Smooth muscle cell (in vitro differentiated cells): ENCODE results near the gene PSPN. TPM values are rescaled to one million over a fixed set of nuclear protein-coding genes. Genes with fewer than 3 reads are reported as not detected.

ENCODE experiments used
- DNase-seq: peaks from one replicate; lab custom pipeline; 2025; ENCODE audit not compliant: unreplicated experiment; lab: John Stamatoyannopoulos, UW
- H2AFZ ChIP-seq: fragments of 200-600 bp; sonication (generic); 2 replicates; pipeline ENCODE4 v1.6.0; 2016; ENCODE audit warnings: antibody characterized with exemption, low read depth, mild to moderate bottlenecking
- H3F3A ChIP-seq: fragments of 200-600 bp; sonication (generic); 2 replicates; pipeline ENCODE4 v1.6.0; 2017; ENCODE audit warnings: antibody characterized with exemption, low read depth
- H3K27ac ChIP-seq: fragments of 200-600 bp; sonication (generic); 2 replicates; pipeline ENCODE4 v1.5.1; 2016; ENCODE audit warnings: low read depth, mild to moderate bottlenecking
- H3K27me3 ChIP-seq: fragments of 200-600 bp; sonication (generic); 2 replicates; pipeline ENCODE4 v1.6.1; 2016; ENCODE audit warnings: low read depth, mild to moderate bottlenecking
- H3K36me3 ChIP-seq: fragments of 200-600 bp; sonication (generic); 2 replicates; pipeline ENCODE4 v1.5.1; 2016; ENCODE audit warnings: low read depth
- H3K4me1 ChIP-seq: fragments of 200-600 bp; sonication (generic); 2 replicates; pipeline ENCODE4 v1.5.1; 2016; ENCODE audit warnings: low read depth
- H3K4me2 ChIP-seq: fragments of 200-600 bp; sonication (generic); 2 replicates; pipeline ENCODE4 v1.6.0; 2016; ENCODE audit warnings: mild to moderate bottlenecking
- H3K4me3 ChIP-seq: fragments of 200-600 bp; sonication (generic); 2 replicates; pipeline ENCODE4 v1.5.1; 2016; ENCODE audit warnings: mild to moderate bottlenecking
- H3K79me2 ChIP-seq: fragments of 200-600 bp; sonication (generic); 2 replicates; pipeline ENCODE4 v1.6.0; 2016; ENCODE audit warnings: low read depth, mild to moderate bottlenecking
- H3K9ac ChIP-seq: fragments of 200-600 bp; sonication (generic); 2 replicates; pipeline ENCODE4 v1.6.0; 2016; ENCODE audit warnings: low read depth
- H3K9me3 ChIP-seq: fragments of 200-600 bp; sonication (generic); replicated peaks from 2 replicates; pipeline ENCODE4 v1.5.1; 2016; ENCODE audit warnings: low read depth
- H4K20me1 ChIP-seq: fragments of 200-600 bp; sonication (generic); 2 replicates; pipeline ENCODE4 v1.6.0; 2016; ENCODE audit warnings: low read depth
- WGBS: methylation state at CpG from one replicate; pipeline ENCODE4 v1.1.7; 2016; ENCODE audit warnings: low lambda C conversion rate; 5-methylcytosine and 5-hydroxymethylcytosine counted together
- polyA plus RNA-seq: library from polyadenylated mRNA; unstranded; fragments of >200 nt; fragmentation: Nextera tagmentation; extraction: Ambion mirVana; gene quantifications from 2 replicates; pipeline ENCODE4 v1.2.1, GENCODE V29; 2016
- total RNA-seq: library from RNA; depleted of rRNA; stranded (reverse); fragments of >200 nt; gene quantifications from 2 replicates; pipeline ENCODE4 v1.2.3, GENCODE V29; 2014
- TF ChIP-seq, protein P1 (sequence below): fragments of 200-600 bp; sonication (generic); IDR thresholded peaks from 2 replicates; pipeline ENCODE4 v1.5.1; 2017; ENCODE audit warnings: borderline replicate concordance, mild to moderate bottlenecking, antibody characterized with exemption; ENCODE audit not compliant: insufficient read depth, poor library complexity, severe bottlenecking

PSPN gene
- total and polyA plus RNA-seq, 2 experiments from 2014 or later: 0.67 to 2.0 TPM

DNA sequence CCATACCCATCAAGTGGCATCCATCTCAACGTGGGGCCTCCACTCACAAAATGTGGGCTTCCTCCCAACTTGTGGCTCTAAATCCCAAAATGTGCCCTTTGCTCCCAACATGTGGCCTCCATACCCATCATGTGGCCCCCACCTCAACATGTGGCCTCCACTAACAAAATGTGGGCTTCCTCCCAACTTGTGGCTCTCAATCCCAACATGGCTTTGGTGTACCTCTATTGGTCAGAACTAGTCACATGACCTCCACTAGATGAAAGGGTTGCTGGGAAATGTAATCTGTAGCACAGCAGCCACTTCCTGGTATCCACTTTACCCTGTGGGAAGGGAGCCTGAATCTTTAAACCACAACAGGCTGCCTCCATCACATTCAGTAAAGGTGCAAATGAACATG, 32.3 kb downstream of the PSPN start:
- TF ChIP-seq, protein P1, sequence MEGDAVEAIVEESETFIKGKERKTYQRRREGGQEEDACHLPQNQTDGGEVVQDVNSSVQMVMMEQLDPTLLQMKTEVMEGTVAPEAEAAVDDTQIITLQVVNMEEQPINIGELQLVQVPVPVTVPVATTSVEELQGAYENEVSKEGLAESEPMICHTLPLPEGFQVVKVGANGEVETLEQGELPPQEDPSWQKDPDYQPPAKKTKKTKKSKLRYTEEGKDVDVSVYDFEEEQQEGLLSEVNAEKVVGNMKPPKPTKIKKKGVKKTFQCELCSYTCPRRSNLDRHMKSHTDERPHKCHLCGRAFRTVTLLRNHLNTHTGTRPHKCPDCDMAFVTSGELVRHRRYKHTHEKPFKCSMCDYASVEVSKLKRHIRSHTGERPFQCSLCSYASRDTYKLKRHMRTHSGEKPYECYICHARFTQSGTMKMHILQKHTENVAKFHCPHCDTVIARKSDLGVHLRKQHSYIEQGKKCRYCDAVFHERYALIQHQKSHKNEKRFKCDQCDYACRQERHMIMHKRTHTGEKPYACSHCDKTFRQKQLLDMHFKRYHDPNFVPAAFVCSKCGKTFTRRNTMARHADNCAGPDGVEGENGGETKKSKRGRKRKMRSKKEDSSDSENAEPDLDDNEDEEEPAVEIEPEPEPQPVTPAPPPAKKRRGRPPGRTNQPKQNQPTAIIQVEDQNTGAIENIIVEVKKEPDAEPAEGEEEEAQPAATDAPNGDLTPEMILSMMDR: no peak
- no peaks in the 10 kb centered on the region for H3K36me3 ChIP-seq
- no peak for DNase-seq
- H3K9me3 ChIP-seq: no peaks in the 10 kb centered on the region
- no peaks in the 10 kb centered on the region for H4K20me1 ChIP-seq
- H2AFZ ChIP-seq: no peak overlapping the region
- no peaks in the 10 kb centered on the region for H3F3A ChIP-seq
- H3K4me1 ChIP-seq: no peaks in the 10 kb centered on the region
- no peak overlapping the region for H3K4me2 ChIP-seq
- H3K4me3 ChIP-seq: no peak overlapping the region
- no peaks in the 10 kb centered on the region for H3K27me3 ChIP-seq
- WGBS: 87% methylated on average over 1 of the region's 1 CpG
- H3K79me2 ChIP-seq: no peaks in the 10 kb centered on the region
- H3K9ac ChIP-seq: no peak overlapping the region
- H3K27ac ChIP-seq: no peak overlapping the region

DNA sequence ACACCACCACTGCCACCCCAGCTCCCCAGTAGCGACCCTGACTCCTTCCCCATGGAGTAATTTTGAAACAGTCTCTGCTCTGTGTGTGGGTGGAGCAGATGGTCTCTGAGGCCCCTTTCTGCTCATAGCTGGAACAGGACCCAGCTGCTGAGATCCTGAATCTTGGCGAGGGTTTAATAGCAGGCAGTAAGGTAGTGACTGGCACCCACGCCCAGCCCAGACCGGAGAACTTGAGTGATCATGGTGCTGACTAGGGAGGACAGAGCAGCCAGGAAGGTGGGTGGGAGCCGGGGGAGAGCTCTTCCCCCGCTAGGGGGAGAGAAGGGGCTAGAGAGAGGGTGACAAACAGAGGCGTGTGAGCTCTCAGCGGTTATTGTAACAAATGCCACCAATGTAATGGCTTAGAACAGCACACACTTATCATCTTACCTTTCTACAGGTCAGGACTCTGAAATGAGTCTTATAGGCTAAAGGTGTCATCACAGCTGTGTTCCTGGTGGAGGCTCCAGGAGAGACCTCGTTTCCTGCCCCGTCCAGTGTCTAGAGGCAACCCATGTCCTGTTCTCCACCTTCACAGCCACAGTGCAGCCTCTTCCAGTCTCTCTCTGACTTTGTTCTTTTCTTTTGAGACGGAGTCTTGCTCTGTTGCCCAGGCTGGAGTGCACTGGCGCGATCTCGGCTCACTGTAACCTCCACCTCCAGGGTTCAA, 35.1 kb downstream of the PSPN start:
- no peaks in the 10 kb centered on the region for H3K9me3 ChIP-seq

DNA sequence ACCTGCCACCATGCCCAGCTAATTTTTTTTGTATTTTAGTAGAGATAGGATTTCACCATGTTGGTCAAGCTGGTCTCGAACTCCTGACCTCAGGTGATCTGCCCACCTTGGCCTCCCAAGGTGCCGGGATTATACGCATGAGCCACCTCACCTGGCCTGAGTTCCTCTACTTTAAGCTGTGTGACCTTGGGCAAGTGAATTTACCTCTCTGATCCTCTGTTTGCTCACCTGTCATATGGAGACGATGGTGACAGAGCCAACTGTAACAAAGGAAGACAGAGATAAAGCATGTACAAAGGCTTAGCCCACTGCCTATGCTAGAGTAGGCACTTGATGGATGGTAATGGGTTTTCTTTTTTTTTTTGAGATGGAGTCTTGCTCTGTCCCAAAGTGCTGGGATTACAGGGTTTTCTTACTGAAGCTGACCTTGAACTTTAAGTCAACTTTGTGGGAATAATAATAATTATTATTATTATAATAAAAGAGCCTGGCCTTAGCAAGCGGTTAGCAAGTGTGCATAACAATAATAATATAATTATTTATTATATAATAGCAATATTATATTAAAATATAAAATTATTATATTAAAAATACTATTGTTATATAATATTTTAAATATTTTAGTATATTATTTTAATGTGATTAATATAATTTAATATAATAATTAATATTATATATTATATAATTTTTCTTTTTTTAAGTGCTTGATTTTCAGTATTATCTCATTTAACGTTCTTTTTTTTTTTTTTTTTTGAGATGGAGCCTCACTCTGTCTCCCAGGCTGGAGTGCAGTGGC, 41.0 kb downstream of the PSPN start:
- no peak overlapping the region for H3K4me2 ChIP-seq
- no peak for DNase-seq
- WGBS: 91% methylated on average over 6 of the region's 6 CpGs

More for the DNA sequence above, 35.1 kb downstream of the PSPN start:
- Histone ChIP-seq H3K27ac (no peak overlapping the region), H3K27me3 (no peaks in the 10 kb centered on the region), H4K20me1 (no peaks in the 10 kb centered on the region), H3K4me3 (no peak overlapping the region), H3K4me2 (no peak overlapping the region), H3K9ac (no peak overlapping the region), H3K4me1 (no peaks in the 10 kb centered on the region), H2AFZ (no peak overlapping the region), H3K79me2 (no peaks in the 10 kb centered on the region), H3F3A (no peaks in the 10 kb centered on the region), H3K36me3 (no peaks in the 10 kb centered on the region)
- DNase-seq: no peak
- 59% methylated on average over 14 of the region's 14 CpGs for WGBS
- TF ChIP-seq, protein P1: no peak

More for the DNA sequence above, 41.0 kb downstream of the PSPN start:
- no peaks in the 10 kb centered on the region for H3K27me3 ChIP-seq
- H3K4me1 ChIP-seq: no peaks in the 10 kb centered on the region
- H3K9ac ChIP-seq: no peak overlapping the region
- H3K79me2 ChIP-seq: no peaks in the 10 kb centered on the region
- no peaks in the 10 kb centered on the region for H3K9me3 ChIP-seq
- no peaks in the 10 kb centered on the region for H3K36me3 ChIP-seq
- H4K20me1 ChIP-seq: no peaks in the 10 kb centered on the region
- no peak overlapping the region for H2AFZ ChIP-seq
- no peak overlapping the region for H3K27ac ChIP-seq
- no peak overlapping the region for H3K4me3 ChIP-seq
- no peaks in the 10 kb centered on the region for H3F3A ChIP-seq
- TF ChIP-seq, protein P1: no peak
